WERI-Rb-1 (cell line): ENCODE data around the gene HSPBP1.

Experiments used
- DNase-seq: peaks from one replicate; pipeline ENCODE4 v3.0.0-alpha.2; 2020
- H3K27ac ChIP-seq: fragments of 250-450 bp; sonication (Bioruptor Pico); 2 replicates; pipeline ENCODE4 v1.5.1; 2020; ENCODE audit warnings: mild to moderate bottlenecking, moderate library complexity
- H3K27me3 ChIP-seq: fragments of 250-450 bp; sonication (Bioruptor Pico); 2 replicates; pipeline ENCODE4 v1.5.1; 2021; ENCODE audit warnings: mild to moderate bottlenecking, low read depth, moderate library complexity; ENCODE audit not compliant: insufficient read depth, severe bottlenecking
- H3K36me3 ChIP-seq: fragments of 250-450 bp; sonication (Bioruptor Pico); 2 replicates; pipeline ENCODE4 v1.5.1; 2020; ENCODE audit warnings: mild to moderate bottlenecking, moderate library complexity
- H3K4me3 ChIP-seq: 2 replicates; pipeline ENCODE4 v1.5.1; 2011; ENCODE audit warnings: low read depth, mild to moderate bottlenecking, control low read depth, low read length
- H3K9me3 ChIP-seq: fragments of 250-450 bp; sonication (Bioruptor Pico); 2 replicates; pipeline ENCODE4 v1.5.1; 2021; ENCODE audit warnings: mild to moderate bottlenecking, moderate library complexity; ENCODE audit not compliant: severe bottlenecking
- CTCF ChIP-seq: IDR thresholded peaks from 2 replicates; pipeline ENCODE4 v1.5.1; 2011; ENCODE audit warnings: low read depth, mild to moderate bottlenecking, control low read depth, inconsistent platforms, low read length

Gene HSPBP1

GRCh38 chr19:55269299-55269698, 10.6 kb downstream of the HSPBP1 start:
- Histone ChIP-seq H3K27ac (no peak overlapping the region), H3K36me3 (peaks cover 7% of the 10 kb centered on the region)

GRCh38 chr19:55266840-55267239, 13.1 kb downstream of the HSPBP1 start:
- H3K4me3 ChIP-seq, result no peak overlapping the region
- no peak for TF ChIP-seq CTCF
- no peaks in the 10 kb centered on the region for H3K27me3 ChIP-seq
- peaks cover 7% of the 10 kb centered on the region for H3K9me3 ChIP-seq
- no peak overlapping the region for H3K27ac ChIP-seq
- H3K36me3 ChIP-seq, result peaks cover 2% of the 10 kb centered on the region
- no peak for DNase-seq

More at GRCh38 chr19:55269299-55269698, 10.6 kb downstream of the HSPBP1 start:
- no peaks in the 10 kb centered on the region for H3K27me3 ChIP-seq
- H3K4me3 ChIP-seq, result no peak overlapping the region
- H3K9me3 ChIP-seq, result peaks cover 7% of the 10 kb centered on the region
- TF ChIP-seq CTCF, result no peak
- no peak for DNase-seq

- no peaks in the 10 kb centered on the region for H3K27me3 ChIP-seq
- TF ChIP-seq CTCF, result no peak
- H3K36me3 ChIP-seq, result peaks cover 2% of the 10 kb centered on the region
- no peak overlapping the region for H3K4me3 ChIP-seq
- peaks cover 7% of the 10 kb centered on the region for H3K9me3 ChIP-seq
- no peak for DNase-seq
- no peak overlapping the region for H3K27ac ChIP-seq
Measured at GRCh38 chr19:55266404-55266803, 13.5 kb downstream of the HSPBP1 start.

- H3K27me3 ChIP-seq, result no peaks in the 10 kb centered on the region
- H3K4me3 ChIP-seq, result no peak overlapping the region
- no peak overlapping the region for H3K27ac ChIP-seq
- TF ChIP-seq CTCF, result no peak
- no peak for DNase-seq
- H3K9me3 ChIP-seq, result peaks cover 7% of the 10 kb centered on the region
- peaks cover 2% of the 10 kb centered on the region for H3K36me3 ChIP-seq
Measured at GRCh38 chr19:55265723-55266386, 14.1 kb downstream of the HSPBP1 start.

GRCh38 chr19:55265173-55265572, 14.7 kb downstream of the HSPBP1 start:
- Histone ChIP-seq H3K27ac (no peak overlapping the region), H3K36me3 (peaks cover 2% of the 10 kb centered on the region), H3K27me3 (no peaks in the 10 kb centered on the region), H3K4me3 (no peak overlapping the region), H3K9me3 (peaks cover 7% of the 10 kb centered on the region)
- no peak for TF ChIP-seq CTCF
- no peak for DNase-seq

GRCh38 chr19:55264531-55264930, 15.4 kb downstream of the HSPBP1 start:
- Histone ChIP-seq H3K9me3 (peaks cover 7% of the 10 kb centered on the region), H3K27ac (no peak overlapping the region), H3K27me3 (no peaks in the 10 kb centered on the region)

More at GRCh38 chr19:55264531-55264930, 15.4 kb downstream of the HSPBP1 start:
- H3K36me3 ChIP-seq, result peaks cover 2% of the 10 kb centered on the region
- no peak overlapping the region for H3K4me3 ChIP-seq
- DNase-seq, result no peak
- no peak for TF ChIP-seq CTCF
